Activated CD8-positive, alpha-beta memory T cell treated with anti-CD3 and anti-CD28 coated beads, Interleukin-2, amount 50 U/mL, for 1 hour (primary cell): ENCODE data around the gene CHAC1.

Source experiments
- DNase-seq: peaks from one replicate; pipeline ENCODE4 v3.0.0-alpha.2; 2020; ENCODE audit errors: extremely low read depth

The CHAC1 gene

DNA sequence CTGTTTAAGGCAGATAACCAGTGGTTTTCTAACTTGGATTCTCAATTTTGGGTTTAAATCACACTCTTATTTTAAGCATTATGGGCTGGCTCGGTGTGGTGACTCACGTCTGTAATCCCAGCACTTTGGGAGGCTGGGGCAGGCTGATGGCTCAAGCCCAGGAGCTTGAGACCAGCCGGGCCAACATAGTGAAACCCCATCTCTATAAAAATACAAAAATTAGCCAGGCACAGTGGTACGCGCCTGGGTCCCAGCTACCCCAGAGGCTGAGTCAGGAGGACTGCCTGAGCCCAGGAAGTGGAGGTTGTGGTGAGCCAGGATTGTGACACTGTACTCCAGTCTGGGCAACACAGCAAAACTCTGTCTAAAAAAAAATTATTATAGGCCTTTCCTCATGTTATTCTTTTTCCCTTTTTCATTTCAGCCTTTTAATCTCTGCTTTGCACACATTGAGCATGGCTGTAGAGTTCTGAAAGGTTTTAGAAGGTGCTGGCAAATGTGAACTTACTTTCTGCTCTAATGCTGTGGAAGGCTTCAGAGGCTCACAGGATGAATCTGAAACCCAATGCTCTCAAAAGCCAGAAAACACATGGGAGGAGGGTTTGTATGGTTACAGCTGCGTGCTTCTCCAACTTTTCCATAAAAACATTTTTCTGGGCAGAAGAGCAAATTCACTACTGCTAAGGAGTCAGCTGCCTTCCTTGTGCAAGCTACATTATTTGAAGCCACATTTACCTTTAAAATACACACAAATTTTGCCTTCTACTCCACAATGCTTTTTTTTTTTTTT is 32.5 kb downstream of the CHAC1 start:
- no peak for DNase-seq

GRCh38 chr15:40986820-40987219 is 33.5 kb downstream of the CHAC1 start:
- DNase-seq: no peak

DNA sequence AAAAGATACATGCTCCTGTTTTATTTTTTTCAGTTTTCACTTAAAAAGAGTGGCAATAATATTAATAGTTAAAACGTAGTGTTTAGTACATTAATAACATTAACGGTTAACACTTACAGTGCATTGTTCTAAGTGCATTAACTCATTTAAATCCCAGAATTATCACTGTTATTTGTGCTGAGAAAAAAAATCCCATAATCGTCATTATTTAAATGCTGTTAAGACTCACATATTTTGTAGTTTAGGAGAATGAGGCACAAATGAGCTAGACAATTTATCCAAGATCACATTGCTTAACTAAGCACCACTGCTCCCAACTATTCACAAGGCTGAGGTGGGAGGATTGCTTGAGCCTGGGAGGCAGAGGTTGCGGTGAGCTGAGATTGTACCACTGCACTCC is 34.9 kb downstream of the CHAC1 start:
- DNase-seq: no peak

- no peak for DNase-seq
Measured at GRCh38 chr15:40990080-40990479, 36.8 kb downstream of the CHAC1 start.

DNA sequence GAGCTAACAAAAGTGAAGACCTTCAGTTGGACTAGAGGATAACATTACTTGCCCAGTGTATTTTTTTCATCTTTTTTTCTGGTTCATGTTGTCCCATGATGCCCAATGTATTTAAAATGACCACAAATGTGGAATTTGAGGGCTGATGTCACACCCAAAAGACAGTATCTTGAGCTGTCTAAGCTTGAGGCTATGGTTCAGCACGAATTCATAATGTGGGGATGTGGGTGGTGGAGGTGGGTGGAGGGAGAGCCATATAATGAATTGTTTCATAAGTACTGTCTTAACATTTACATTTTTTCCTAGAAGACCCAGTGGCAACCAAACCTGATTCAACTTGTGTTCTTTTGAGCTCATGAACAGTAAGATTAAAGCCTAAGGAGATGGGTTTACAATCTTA is 37.5 kb downstream of the CHAC1 start:
- DNase-seq: no peak

DNA sequence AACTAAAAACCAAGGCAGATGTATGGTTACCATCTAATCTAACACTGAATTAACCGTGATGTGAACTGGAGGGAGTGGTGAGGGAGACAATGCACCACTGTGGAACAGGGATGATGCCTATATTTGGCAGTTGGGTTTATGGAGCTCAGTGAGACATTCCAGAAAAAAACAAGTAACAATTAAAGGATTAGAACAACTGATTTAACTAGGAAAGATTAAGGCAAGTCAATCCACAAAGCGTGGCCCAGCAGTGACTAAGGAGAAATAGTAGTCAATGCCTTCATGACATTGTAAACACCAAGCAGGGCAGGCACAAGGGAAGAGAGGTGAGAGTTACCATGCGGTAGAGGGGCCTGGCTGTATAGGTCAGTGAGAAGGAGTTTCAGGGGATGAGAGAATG is 38.1 kb downstream of the CHAC1 start:
- DNase-seq: no peak

DNA sequence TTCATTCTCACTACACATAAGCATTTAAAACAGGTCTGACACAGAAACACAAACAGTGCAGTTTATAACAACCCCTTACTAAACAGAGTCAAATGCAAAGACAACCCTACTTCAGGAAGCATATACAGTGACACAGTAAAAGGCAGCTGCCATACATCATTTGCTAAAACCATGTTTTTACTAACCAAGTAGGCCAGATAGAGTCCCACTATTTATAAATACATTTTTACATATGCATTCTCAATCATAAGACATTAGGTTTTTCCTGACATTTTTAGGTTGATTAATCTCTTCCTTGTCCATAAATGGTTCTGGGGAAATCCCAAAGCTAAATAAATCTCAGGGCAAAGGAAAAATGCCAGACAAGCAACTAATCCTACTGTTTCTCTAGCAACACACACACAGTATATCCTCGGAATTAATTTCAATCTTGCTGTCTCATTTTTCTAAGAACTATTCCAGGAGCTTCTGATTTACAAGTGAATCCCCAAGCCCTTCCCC is 39.0 kb downstream of the CHAC1 start:
- no peak for DNase-seq

DNA sequence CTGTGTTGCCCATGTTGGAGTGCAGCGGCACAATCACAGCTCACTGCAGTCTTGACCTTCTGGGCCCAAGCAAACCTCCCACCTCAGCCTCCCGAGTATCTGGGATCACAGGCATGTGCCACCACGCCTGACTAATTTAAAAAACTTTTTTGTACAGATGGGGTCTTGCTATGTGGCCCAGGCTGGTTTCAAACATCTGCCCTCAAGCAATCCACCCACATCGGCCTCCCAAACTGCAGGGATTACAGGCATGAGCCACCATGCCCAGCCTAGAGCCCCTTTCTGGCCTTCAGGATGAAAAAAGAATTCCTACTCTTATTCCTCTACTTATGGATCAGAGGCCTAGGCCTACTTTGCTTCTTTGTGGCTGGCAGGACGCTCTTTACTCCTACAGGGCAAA is 39.6 kb downstream of the CHAC1 start:
- DNase-seq: no peak

DNA sequence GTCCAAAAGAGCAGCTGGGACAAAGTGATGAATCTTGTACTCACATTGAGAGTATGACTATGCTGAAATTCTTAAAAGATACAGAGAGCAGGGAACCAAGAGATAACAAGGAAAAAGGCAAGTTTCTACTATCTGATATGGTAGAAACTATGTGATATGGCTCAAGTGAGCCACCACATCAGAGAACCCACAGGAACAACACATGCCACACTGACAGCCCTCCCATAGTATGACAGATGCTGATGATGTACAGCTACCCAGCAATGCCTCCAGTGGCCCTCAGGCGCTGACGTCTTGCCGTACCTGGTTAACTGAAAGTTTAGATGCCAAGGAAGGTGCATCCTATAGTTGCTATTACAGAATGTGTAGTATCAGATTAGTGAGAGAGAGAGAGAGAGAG is 42.4 kb downstream of the CHAC1 start:
- DNase-seq: no peak

DNA sequence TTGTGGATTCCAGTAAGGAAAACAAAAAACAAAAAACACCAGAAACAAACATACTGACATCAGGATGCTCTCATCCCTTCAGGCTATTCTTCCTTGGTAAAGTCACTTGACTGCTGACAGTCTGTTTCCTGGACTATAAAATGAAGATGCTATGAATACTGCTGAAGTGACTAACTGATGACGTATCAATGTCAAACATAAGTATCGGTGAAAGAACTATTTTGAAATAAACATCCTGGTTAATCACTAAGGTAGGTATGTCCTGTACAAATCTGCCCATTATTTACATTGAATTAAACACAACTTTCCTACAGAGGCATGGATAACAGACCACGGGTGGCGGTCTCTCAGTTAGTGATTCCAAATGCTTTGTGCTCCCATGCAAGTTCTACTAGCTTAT is 45.9 kb downstream of the CHAC1 start:
- DNase-seq: no peak

GRCh38 chr15:41001524-41002214 is 48.4 kb downstream of the CHAC1 start:
- DNase-seq: no peak

GRCh38 chr15:41004490-41004889 is 51.2 kb downstream of the CHAC1 start:
- no peak for DNase-seq
